HG02610 (cell line): ENCODE data around the gene CSMD2.

Source experiments
- ATAC-seq: cut with Tn5 transposase; IDR thresholded peaks from one replicate; pipeline ENCODE4 v1.9.1; 2021; ENCODE audit warnings: mild to moderate bottlenecking, moderate library complexity; ENCODE audit not compliant: unreplicated experiment

The CSMD2 gene

DNA sequence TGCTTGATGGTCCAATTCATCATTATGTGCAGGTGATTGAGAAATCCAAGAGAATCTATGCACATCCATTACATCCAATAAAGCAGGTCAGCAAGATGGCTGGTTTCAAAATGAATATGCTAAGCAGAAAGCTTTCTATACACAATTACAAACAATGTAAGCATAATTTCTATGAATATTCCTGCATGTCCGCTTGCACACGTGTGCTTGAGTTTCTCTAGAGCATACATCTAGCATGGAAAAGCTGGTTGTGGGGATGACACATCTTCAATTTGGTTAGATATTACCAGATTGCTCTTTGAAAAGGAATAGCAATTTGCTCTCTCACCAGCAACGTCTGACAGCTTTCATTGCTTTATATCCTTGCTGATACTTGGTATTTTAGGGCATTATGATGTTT, 461.6 kb downstream of the CSMD2 start:
- no peak for ATAC-seq

DNA sequence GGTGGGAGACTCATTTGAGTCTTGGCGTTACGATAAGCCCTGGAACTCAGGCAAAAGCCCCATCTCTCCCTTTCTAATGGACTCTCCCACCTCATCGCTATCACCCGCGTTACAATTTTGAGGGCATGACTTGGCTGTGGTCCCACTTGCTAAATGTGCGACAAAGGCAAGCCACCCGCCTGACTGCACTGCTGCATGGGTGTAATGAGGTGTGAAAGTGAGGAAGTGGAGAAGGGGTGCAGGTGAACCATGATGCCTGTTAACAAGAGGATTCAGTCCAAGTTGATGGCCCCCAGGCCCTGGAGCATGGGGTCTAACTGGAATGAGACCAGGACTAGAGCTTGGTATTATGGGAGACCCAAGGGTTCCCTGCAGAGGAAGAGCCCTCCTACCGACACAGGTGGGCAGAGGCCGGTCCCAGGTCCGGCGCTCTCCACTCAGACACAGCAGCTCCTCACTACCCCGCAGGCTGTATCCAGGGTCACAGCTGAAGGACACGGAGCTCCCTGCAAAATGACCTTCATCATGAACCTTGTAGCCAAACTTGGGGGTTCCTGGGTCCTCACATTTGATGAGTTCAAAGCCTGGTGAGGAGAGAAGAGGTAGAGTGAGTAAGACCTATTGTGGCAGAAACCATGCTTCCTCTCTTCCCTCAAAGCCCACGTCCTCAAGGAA, 466.5 kb downstream of the CSMD2 start:
- ATAC-seq: no peak

DNA sequence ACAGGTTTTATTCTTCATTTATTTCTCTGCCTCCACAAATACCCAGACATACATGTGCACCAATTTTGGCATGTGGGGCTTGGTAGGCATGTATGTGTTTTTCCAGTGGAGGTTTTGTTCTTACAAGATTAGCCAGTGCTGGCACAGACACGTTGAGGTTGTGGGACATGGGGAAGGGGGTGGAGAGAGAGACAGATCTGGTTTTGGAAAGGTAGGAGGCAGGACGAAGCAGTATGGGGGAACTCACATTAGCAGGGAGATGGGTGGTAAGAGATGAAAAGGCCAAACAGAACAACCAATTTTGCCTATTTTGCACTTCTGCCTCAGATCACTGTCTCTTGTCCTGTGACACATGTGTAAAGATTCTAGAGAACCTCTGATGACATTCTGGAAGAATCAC, 467.2 kb downstream of the CSMD2 start:
- no peak for ATAC-seq

DNA sequence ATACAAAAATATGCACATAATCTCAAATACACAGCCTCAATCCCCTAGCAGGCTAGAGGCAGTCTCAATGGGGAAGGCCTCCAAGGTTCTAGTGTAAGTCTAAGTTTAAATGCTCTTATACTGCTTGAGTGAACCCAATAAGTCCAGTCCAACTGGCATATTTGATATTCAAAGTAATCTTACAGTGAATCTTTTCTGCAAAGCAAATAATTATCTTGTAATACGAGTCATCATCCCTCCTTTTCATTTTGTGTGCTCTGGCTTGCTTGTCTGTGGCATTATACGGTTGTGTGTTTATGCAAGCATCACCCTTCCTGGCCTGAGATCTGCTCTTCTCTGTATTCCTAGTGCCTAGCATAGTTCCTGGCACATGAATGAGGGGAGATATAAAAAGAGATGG, 468.1 kb downstream of the CSMD2 start:
- no peak for ATAC-seq

DNA sequence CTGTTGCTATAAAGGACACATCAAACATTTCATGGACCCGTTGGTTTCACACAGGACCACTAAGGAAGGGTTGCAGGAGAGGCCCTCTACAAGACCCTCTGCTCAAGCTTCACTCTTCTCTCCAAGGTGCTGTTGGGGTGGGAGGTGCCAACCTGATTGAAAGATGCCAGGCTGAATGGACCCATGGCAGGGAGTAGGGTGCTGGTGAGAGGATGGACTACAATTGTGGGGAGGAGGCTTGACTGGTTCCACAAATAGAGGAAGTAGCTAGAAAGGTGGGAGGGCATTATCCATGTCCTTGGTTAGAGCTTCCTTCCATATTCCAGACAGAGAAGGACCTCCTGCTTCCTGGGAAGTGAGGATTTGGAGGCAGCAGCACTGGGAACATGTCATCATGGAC, 468.7 kb downstream of the CSMD2 start:
- no peak for ATAC-seq

DNA sequence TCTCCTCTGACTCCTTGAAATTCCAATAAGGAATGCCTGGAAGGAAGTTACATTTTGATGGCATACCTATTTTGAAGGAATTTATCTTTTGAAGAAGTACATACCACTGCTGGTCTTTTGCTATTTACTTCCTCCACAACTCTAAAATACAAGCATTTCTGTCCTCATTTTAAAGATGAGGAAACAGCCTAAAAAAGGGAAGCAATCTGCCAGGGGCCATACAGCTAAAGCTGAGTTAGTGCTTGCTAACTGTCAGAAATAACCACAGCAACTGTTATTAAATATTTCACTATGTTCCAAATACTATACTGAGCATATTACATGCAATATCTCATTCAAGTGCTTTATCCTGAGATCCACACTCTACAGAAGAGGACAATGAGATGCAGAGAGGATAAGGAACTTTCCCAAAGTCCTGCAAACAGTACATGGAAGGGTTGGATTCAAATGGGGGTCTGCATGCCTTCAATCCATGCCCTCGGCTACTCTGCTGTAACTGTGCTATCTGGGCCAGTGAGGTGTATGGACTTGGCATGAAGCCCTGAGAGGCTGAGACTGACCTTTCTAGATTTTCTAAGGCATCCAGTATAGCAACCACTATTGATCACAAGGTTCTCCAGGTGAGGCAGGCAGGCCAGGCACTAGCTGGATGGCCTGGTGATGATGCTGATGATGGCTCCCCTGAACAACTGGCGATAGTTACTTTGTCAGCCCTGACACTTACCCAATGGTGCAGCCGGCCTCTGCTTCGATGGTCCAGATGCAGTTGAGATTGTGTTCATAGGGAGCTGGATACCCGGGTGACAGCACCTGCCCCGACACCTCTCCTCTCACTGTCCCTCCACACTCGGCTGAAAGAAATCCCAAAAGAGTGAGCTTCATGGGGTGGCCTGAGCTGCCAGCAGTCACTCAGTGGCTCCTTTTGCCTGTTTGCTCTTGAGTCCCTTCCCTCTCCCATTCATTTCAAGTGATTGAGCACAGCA, 472.5 kb downstream of the CSMD2 start:
- ATAC-seq: no peak

DNA sequence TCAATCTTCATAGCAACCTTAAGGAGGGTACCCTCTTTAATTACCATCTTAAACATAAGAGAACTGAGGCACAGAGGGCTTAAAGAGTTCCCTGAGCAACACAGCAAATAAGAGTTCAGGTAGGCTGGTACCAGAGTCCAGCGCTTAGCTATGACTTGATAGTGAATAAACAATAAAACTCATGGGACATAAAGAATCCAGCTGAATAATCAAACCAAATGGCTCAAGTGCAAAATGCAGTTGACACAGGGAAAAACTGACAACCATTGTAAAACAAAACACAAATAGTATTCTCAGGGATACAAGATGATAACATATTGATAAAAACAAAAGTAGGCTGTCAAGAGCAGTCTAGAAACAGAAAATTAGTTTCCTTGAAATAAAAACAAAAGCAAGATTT, 478.0 kb downstream of the CSMD2 start:
- no peak for ATAC-seq

DNA sequence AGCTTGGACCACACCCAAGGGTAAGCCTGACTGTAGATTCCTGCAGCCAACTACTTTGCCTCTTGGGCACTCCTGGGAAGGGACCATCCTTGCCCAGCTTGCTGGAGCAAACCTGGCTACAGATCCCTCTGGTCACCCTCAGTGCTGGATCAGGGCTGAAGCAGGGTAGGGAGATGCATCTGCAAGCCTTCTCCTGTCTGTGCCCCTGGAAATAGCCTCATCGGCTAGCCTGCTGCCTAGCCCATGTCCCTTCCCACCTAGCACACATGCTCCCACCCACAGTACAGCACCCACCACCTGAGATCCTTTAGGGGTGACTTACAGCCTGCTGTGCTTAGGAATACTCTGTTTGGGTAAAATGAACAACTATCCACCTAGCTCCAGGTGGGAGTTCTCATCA, 478.5 kb downstream of the CSMD2 start:
- no peak for ATAC-seq

DNA sequence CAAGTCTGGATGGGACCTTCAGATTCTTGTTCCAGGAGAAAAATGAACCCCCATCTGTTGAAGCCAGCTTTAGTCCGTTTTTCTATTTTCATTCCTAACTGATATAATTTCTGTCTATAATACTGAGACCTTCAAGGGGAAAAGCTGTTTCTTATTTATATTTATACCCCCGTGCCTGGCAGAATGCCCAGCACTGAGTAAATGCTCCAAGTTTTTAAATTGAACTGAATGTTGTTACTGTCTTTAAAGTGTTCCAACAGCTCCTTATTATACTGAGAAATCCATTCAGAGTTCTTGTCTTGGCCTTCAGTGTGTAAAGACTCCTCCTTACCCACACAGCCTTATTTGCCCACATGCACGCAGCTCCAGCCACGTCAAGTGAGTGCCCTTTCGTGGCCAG, 479.8 kb downstream of the CSMD2 start:
- no peak for ATAC-seq

DNA sequence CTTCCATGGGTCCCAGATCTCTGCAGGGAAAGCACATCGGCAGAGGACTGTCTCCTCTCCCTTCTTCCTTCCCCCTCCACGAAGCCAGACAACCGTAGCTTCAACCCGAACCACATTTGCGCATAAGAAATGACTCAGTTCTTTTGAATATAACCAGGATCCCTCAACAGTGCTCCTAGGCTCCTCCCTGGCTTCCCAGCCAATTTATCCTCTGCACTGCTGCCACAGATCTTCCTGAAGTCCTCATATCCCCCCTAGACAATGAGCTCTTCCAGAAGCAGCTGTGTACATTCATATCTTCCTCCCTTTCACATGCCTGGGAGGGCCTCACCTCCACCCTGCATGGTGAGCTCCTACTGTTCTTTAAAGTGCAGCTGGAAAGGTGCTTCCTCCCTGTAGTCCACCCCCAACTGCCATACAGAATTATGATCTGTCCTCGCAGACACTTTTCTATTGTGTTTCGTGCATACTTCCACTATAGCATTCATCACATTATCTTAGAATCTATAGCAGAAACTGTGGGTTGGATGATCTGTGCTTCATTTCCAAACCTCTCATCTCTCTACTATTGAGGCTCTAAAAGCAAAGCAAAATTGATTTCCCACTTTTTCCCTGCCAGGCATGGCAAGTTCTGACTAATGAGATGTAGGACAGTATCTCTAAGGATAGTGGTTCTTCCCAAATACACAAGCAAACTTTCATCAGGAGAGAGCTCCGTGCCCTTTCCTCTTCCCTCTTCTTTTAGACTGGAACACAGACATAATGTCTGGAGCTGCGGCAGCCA, 480.4 kb downstream of the CSMD2 start:
- no peak for ATAC-seq

DNA sequence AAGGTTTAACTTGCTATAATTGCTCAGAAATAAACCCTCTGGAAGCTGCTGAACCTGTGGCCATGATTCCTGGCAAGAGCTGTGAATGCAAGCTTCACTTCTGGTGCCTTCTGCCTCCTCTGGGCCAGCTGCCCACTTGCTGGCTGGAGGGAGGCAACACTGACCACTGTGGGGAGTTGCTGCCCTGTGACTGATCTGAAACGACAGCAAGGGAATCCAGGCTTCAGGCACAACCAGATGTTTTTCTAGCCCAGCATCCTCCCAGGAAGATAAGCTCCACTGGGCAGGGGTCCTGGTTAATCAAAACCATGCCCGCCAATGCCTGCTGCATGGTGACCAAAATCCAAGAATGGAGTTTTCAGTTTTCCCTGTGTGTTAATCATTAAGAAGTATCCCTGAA, 481.1 kb downstream of the CSMD2 start:
- no peak for ATAC-seq

DNA sequence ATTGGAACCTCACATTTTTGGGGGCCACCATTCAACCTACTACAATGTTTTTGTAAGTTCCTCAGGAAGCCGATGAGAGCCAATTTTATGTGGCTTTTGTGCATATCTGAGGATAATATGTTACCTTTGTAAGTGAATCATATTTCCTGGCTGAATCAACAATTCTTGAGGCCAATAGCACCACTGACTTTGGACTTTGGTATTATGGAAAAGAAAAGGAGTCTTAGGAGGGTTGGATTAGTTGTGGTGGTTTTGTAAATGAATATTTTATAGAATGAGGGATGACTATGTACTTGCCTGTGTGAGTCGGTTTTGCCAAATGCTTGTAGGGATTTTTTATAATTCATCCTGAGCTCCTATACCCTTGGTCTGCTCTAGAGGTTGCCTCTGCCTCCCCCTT, 482.7 kb downstream of the CSMD2 start:
- ATAC-seq: no peak

DNA sequence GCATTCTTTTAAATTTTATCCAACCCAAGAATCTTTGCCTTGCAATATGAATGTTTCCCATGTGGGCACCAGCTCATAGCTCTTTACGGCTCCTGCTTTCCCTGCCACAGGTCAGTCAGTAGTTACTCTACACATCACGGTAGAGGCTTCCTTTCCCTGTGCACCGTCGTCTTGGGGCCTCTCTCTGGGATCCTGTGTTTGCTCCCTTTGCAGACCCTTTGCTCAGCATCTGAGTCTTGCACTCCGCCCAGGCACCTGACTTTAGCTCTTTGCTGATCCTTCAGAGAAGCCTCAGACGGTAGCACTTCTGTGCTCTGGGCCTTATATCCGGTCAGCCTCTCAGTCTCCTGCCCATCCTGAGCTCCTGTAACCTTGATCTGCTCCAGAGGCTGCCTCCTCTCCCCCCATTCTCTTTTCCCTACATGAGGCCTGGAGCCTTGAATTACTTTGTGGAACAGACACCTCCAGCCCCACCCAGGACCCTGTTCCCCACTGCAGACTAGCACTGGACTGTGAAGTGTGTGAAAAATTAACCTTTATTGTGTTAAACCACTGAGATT, 484.7 kb downstream of the CSMD2 start:
- ATAC-seq: no peak

DNA sequence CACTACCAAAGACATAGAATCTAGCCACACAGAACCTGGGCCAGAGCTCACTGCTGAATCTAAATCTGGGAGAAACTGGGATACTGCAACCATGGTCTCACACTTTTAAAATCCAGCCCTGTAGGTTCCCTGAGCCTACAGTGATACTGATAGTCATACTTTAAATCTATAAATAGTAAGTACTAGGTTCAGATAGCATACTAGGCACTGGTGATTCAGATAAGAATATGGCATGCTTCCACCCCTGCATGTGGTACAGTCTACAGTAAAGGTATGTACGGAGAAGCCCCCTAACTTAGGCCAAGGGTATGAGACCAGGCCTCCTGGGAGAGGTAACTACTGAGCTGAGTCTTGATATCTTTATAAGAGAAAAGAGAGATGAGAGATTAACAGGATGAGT, 494.5 kb downstream of the CSMD2 start:
- ATAC-seq: no peak

DNA sequence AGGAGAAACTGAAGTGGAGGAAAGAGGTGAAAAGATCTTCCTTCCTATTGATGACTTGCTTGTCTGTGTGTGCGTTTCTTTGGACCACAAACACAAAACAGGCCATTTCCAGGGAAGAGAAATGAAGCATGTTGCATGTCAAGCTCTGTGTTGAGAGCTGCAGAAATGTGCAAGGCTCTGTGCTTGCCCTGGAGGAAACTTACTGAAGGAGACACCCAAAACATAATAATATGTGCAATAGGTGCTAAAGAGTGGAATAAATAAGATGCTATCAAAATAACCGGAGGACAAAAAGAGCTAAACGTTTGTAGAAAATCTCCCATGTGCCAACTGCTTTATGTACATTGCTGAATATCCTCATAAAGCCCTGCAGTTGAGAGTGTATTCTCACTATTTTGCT, 496.3 kb downstream of the CSMD2 start:
- no peak for ATAC-seq

DNA sequence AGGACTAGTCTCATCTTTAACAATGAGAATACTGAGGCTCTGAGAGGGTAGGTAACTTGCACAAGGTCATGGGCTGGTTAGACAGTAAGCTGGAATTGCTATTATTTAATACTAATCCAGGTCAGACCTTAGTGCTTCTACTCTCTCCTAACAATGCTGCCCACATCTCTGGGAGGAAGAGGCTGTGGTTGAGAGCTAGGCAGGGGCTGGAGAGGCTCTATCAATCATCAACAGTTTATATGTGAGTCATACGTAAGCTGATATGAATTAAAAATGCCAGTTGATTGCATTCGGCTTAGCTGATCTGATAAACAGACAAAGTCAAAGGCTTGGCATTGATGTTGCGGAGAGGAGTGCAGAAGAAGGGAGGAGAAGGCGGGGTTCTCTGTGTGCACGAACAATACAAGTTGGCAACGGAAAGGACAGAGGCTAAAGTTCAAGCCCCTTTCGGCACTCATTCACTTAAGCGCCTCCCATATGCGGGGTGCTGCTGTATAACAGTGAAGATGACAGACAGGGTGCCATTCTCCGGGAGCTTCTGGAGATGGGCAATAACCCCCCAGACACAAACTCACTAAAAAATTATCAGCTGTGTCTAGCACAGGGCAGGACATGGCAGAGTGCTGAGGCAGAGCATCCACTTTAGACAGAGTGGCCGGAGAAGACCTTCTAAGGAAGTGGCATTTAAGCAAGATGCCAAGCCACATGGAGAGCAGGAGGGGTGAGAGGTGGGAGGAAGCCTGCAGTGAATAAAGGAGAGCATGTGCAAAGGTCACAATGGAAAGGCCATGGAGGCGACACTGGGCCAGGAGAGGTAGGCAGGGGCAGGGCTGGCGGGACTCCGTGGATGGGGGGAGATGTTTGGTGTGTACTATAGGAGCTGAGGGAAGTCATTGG, 497.4 kb downstream of the CSMD2 start:
- no peak for ATAC-seq

DNA sequence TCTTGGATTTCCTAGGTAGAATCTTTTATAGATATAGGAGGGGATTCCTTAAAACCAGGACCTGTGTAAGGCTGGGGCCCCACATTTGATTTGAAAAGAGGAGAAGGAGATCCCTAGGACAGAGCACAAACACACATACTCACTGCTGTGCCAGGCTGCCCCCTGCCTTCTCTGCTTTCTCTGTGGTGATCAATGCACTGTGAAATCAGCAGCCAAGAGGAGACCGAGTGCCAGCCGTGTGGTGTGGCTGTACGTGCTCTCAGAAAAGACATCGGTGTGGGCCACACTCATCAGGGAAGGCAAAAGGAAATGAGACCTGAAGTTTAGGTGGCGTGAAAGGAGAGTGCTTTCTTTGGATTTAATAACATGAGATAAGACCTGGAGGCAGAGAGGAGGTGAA, 498.4 kb downstream of the CSMD2 start:
- no peak for ATAC-seq

DNA sequence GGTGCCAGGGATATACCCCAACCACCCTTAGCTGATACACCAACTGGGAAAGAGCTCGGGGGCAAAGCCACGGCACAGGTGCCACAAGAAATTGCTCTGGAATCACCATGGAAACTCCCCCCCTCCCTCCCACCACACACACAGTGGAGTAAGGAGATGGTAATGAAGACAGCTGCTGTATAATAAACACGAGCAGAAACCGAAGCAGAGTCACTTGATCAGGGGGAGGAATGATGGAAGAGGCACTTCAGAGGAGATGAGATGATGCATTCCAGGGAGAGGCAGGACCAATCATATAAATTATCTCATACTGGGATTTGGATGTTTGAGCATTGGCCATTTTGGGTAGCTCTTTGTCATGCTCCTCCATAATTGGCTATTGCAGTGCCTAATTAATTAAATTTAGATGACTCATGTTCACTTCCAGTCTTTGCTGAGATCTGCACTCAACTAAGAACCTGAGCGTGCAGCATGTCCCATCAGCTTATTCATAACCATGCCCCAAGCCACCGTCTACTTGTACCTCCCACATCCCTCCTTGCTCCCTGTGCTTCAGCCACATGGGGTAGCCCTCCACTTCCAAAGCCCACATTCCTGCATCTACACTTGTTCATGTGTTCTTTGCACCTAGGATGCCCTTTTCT, 503.1 kb downstream of the CSMD2 start:
- no peak for ATAC-seq

DNA sequence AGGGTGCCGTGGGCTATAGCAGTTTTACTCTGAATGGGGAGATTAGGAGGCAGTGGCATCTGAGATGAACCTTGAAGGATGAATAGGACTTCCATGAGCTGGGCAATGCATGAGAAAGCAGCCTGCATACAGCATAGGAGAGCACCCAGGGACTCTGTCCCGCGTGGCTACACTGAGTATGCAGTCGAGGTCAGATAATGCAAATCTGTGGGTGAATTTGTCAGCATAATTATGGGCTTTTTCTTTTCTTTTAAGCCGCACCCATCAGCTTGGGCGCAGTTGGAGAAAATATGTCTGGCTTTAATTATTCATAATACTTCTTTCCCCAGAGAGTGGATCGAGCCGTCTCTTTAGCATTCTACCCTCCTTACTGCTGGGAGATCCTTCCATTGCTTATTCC, 504.1 kb downstream of the CSMD2 start:
- no peak for ATAC-seq

DNA sequence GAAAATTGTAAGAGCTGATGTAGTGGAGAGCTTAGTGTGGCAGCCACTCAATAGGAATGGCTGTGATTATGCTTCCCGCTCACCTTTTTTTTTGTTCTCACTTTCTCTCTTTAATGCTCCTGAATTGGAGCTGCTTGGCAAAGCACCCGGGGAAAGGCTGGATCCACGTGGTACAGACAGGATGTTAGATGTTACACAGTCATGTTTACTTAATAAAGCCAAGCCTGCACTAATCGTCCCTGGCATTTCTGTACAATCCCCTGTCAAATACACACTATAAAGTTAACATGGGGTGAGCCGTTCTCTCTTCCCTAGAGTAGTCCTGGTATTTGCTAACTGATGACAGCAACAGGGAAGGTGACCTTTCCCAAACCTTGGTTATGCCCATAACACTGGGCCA, 504.8 kb downstream of the CSMD2 start:
- no peak for ATAC-seq
